HG03095 (cell line): Measurements from ENCODE around the gene CLDN5.

ENCODE experiments used
- ATAC-seq: cut with Tn5 transposase; IDR thresholded peaks from one replicate; pipeline ENCODE4 v1.9.1; 2021; ENCODE audit warnings: moderate library complexity; ENCODE audit not compliant: unreplicated experiment

Gene CLDN5

GRCh38 chr22:19523240-19524169, 705 bp downstream of the CLDN5 start:
- no peak for ATAC-seq

GRCh38 chr22:19522881-19523239, 1.4 kb downstream of the CLDN5 start:
- no peak for ATAC-seq

DNA sequence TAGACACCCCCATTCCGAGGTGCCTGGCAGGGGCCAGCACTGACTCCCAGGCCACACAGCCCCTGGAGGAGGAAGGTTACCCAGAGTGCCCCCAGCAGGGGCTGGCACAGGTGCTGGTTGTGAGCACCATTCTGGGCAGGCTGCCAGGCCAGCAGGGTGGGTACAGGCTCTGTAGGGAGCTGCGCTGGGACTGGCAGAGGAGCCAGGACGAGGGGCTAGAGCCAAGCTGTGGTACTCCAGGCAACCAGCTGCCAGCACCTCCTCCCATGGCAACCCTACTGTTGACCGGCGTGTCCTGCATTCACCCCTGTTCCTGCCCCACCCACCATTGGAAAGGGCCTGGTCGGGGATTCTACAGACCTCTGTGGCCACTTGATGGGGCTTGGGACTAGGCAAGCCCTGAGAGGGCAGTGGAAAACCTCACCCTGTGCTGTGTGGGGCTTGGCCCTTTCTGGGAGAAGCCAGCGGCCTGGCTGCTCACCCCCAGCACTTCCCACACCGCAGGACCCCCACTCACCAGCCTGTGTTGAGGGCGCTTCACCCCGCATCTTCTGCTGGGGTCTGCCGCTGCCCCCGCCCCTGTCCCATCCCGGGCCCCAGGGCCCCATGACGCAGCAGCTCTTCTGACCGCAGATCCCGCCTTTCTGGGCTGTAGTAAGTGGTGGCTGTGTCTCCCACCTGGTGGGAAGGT, 1.9 kb downstream of the CLDN5 start:
- ATAC-seq: no peak

DNA sequence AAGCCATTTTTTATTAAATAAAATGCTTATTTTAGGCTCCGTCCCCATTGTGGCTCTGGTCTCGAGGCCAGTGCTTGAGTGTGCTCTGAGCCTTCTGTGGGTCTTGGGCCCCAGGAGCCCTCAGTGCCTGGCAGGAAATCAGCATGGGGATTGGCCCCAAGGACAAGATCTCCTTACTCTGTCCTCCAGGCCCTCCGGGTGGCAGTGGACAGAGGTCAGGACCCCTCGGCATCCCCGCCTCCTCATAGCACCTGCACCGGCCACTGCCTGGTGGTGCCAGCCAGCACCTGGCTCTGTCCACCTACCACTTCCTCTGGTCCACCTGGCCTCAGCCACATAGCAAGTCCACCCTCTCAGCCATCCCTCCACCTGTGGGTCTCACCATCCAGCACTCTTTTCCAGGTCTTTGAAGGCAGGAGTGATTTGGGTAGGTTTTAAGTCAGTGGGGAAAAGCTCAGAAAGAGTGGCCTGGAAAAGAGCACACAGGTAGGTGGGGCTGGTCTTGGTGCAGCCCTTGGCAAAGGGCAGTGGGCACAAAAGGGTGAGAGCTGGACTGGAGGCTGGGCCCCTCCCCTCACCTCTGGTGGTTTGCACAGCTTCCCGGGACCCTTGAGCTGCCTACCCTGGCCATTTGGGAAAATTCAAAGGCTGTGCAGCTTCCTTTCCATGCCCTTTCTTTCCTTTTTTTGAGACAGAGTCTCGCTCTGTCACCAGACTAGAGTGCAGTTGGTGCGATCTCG, 3.5 kb downstream of the CLDN5 start:
- ATAC-seq: no peak

- ATAC-seq: no peak
Observed at GRCh38 chr22:19520007-19520406, 4.2 kb downstream of the CLDN5 start.

DNA sequence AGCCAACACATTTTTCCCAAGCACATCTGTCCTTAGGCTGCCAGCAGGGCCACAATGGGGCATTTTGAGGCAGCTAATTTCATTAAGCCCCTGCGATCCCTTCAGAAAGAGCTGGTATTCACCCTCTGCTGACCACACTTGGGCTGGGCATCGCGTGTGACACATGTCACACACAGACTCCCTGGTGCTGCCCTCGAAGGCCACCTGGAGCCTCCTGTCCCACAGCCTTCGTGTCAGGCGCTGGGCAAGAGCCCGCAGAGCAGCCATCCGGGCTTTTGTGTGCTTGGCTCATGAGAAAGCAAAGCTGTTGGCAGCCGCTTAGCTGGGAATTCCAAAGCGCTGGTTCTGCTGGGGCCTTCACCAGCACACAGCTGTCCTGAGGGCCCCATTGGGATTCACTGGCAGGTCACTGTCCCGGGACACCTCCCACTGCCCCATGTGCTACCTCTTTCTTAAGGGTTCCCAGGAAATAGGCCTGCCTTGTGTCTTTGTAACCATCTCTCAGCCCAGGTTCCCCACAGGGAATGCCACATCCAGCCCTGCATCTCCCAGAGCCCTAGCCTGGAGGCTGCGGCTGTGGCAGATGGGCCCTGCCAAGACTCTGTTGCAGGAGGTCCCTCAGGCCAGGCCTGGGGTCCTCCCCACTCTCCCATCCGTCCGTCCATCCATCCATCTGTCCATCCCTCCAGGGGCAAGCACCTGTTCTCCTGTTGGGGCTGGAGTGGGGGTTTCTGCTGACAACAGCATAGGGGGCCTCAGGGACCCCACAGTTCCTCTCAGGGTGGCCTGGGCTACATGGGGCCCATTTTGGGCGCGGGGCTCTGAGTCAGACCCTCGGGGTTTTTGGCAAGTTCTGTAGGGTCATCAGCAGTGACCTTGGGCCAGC, 4.9 kb downstream of the CLDN5 start:
- ATAC-seq: no peak

DNA sequence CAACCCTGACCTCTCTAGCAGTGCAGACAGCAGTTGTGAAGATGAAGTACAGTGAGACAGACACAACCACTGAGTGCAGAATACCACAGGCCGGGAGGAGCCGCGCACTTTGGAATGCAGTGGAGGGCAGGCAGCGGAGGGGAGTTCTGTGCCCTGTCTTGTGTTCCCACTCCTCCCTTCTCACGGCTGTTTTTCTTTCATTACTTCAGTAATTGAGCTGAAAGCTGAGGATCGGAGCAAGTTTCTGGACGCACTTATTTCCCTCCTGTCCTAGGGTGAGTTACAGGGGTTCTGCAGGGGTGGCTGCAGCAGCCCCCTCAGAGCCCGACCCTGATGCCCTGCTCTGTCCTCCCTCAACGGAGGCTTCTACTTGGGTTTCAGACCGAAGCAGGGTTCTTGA, 5.6 kb downstream of the CLDN5 start:
- no peak for ATAC-seq

DNA sequence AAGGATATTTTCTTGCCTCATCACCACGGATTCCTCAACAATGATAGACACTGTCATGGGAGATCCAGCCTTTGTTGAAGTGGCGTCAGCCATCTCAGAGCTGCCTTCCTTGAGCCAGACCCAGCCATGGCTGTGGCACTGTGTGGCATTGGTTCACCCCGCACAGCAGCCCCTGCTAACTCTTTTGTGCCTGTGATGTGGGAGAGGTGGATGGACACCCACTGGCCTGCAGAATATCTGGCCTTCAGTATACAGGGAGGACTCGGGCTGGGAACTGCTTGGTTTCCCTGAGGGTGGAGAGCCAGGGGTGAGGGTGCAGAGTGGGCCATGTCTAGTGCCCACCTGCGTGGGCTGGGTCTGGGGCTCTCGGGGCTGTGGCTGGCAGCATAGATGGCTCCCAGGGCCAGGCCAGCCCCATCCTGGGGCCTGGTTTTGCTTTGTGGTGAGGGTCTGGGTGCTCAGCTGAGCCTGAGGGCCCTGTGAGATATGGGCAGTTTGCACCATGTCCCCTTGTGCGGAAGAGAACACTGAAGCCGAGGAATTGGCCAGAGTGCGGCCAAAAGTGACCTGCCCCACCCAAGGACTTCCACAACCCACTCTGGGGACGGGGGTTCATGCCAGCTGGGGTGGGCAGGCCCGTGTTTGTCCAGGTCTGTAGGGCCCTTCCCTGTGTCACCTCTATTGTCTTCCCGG, 6.1 kb downstream of the CLDN5 start:
- no peak for ATAC-seq

- ATAC-seq: no peak
Observed at GRCh38 chr22:19517171-19517500, 7.1 kb downstream of the CLDN5 start.

- ATAC-seq: no peak
Observed at GRCh38 chr22:19516378-19517170, 7.6 kb downstream of the CLDN5 start.

- ATAC-seq: no peak
Observed at GRCh38 chr22:19515654-19516377, 8.4 kb downstream of the CLDN5 start.

GRCh38 chr22:19514831-19515565, 9.2 kb downstream of the CLDN5 start:
- no peak for ATAC-seq

DNA sequence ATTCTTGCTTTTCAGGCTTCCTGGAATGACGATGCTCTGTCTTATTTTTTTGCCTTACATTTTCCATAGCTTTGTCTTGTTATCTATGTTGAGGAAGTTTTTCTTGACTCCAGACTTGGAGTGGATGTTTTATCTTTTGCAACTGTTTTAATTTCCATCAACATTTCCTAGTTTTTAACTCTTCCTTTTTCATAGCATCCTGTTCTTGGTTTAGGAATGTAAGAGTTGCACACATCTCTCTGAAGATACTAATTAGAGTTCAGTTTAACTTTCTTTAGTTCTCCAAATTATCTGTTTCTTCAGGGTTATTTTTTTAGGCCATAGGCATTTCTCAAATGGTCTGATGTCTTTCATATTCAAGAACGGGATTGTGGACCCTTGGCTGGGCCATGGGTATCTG, 10.4 kb downstream of the CLDN5 start:
- no peak for ATAC-seq

GRCh38 chr22:19510919-19511341, 13.3 kb downstream of the CLDN5 start:
- ATAC-seq: no peak

DNA sequence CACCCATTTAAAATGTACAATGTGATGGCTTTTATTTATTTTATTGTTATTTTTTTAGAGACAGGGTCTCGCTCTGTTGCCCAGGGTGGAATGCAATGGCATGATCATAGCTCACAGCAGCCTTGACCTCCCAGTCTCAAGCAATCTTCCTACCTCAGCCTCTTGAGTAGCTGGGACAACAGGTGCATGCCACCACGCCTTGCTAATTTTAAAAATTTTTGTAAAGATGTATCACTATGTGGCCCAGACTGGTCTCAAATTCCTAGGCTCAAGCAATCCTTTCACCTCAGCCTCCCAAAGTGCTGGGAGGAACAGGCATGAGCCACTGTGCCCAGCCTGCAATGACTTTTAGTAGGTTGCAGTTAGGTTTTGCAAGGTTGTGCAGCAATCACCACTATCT, 14.3 kb downstream of the CLDN5 start:
- ATAC-seq: no peak

DNA sequence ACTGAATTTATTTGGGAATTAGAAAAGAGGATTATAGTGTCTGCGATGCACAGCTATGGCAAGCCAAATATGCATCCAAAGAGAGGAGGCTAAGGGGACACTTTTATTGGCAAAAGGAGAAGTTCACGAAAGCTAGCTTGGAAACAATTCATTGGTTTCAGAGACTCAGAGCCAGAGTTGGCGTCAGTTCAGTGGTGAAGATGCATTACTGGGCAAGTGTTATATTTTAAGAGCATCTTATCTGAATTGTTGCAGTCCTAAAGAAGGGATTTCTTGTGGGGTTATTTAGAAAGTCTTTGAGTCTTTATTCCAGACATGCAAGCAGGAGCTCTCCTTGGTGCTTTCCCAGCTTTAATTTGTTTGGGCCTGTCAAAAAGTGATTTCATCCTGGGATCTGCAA, 15.0 kb downstream of the CLDN5 start:
- no peak for ATAC-seq

- ATAC-seq: no peak
Observed at GRCh38 chr22:19508024-19508776, 16.0 kb downstream of the CLDN5 start.
